Measurements from ENCODE around the gene PARP8. TPM values are rescaled to one million over a fixed set of nuclear protein-coding genes. Genes with fewer than 3 reads are reported as not detected.
"Not testable (repeated sequence)": the region's sequence is repeated elsewhere in the genome, so short reads cannot be mapped to it uniquely, and the experiment has no call there.

The PARP8 gene
- polyA plus RNA-seq, 5 donors: 15.0 to 26.0 (median 23.3) TPM

GRCh38 chr5:50679554-50679953, 13.1 kb downstream of the PARP8 start:
- DNase-seq: not testable (repeated sequence)

- no peak for DNase-seq
Measured at GRCh38 chr5:50684721-50685120, 18.3 kb downstream of the PARP8 start.

GRCh38 chr5:50687548-50687947, 21.1 kb downstream of the PARP8 start:
- no peak for DNase-seq

GRCh38 chr5:50691399-50692016, 25.1 kb downstream of the PARP8 start:
- DNase-seq: no peak

- no peak for DNase-seq
Measured at GRCh38 chr5:50694027-50694590, 27.7 kb downstream of the PARP8 start.

GRCh38 chr5:50694626-50695025, 28.2 kb downstream of the PARP8 start:
- DNase-seq: not testable (repeated sequence)

GRCh38 chr5:50697739-50698138, 31.3 kb downstream of the PARP8 start:
- no peak for DNase-seq

- no peak for DNase-seq
Measured at GRCh38 chr5:50699737-50700136, 33.3 kb downstream of the PARP8 start.

GRCh38 chr5:50700706-50701105, 34.3 kb downstream of the PARP8 start:
- DNase-seq: no peak

GRCh38 chr5:50702615-50703366, 36.4 kb downstream of the PARP8 start:
- DNase-seq: no peak

GRCh38 chr5:50703367-50703666, 36.9 kb downstream of the PARP8 start:
- DNase-seq: no peak

- DNase-seq: no peak
Measured at GRCh38 chr5:50704730-50705129, 38.3 kb downstream of the PARP8 start.

GRCh38 chr5:50709471-50709870, 43.0 kb downstream of the PARP8 start:
- DNase-seq: no peak

- DNase-seq: no peak
Measured at GRCh38 chr5:50710838-50711237, 44.4 kb downstream of the PARP8 start.

GRCh38 chr5:50711280-50711679, 44.8 kb downstream of the PARP8 start:
- no peak for DNase-seq

- no peak for DNase-seq
Measured at GRCh38 chr5:50712479-50712878, 46.0 kb downstream of the PARP8 start.

- DNase-seq: no peak
Measured at GRCh38 chr5:50715001-50715400, 48.6 kb downstream of the PARP8 start.

- no peak for DNase-seq
Measured at GRCh38 chr5:50716134-50716533, 49.7 kb downstream of the PARP8 start.

- no peak for DNase-seq
Measured at GRCh38 chr5:50717651-50718050, 51.2 kb downstream of the PARP8 start.

- DNase-seq: no peak
Measured at GRCh38 chr5:50720061-50720710, 53.7 kb downstream of the PARP8 start.

- DNase-seq: no peak
Measured at GRCh38 chr5:50722223-50722622, 55.8 kb downstream of the PARP8 start.

GRCh38 chr5:50724262-50724661, 57.8 kb downstream of the PARP8 start:
- DNase-seq: no peak

Measured in right lung (tissue), 5 donors.